WTC11 (cell line): ENCODE results near the gene MRPS17. TPM values are rescaled to one million over a fixed set of nuclear protein-coding genes. Genes with fewer than 3 reads are reported as not detected.

Source experiments
- ATF1 ChIP-seq: sonication (generic); formaldehyde crosslinking; IDR thresholded peaks from 2 replicates; pipeline ENCODE4 v1.8.1; 2023; ENCODE audit warnings: mild to moderate bottlenecking, moderate library complexity, missing genetic modification reagents
- ELF4 ChIP-seq: sonication (generic); formaldehyde crosslinking; IDR thresholded peaks from 2 replicates; pipeline ENCODE4 v1.8.1; 2022; ENCODE audit warnings: low read depth, mild to moderate bottlenecking, moderate library complexity, missing genetic modification reagents
- FOXP1 ChIP-seq: sonication (generic); formaldehyde crosslinking; IDR thresholded peaks from 2 replicates; pipeline ENCODE4 v1.8.0; 2022; ENCODE audit warnings: missing genetic modification reagents, mild to moderate bottlenecking, moderate library complexity, borderline replicate concordance
- GABPB1 ChIP-seq: sonication (generic); formaldehyde crosslinking; IDR thresholded peaks from 2 replicates; pipeline ENCODE4 v1.8.1; 2023; ENCODE audit warnings: mild to moderate bottlenecking, missing genetic modification reagents
- GRHL2 ChIP-seq: fragments of 250-450 bp; sonication (Bioruptor Pico); IDR thresholded peaks from 2 replicates; pipeline ENCODE4 v1.8.0; 2022; ENCODE audit warnings: mild to moderate bottlenecking, moderate library complexity; ENCODE audit not compliant: insufficient replicate concordance, severe bottlenecking
- GTF2I ChIP-seq: fragments of 250-450 bp; sonication (Bioruptor Pico); conservative IDR thresholded peaks from 2 replicates; pipeline ENCODE4 v1.4.0; 2021; ENCODE audit warnings: mild to moderate bottlenecking
- IRF2 ChIP-seq: sonication (generic); formaldehyde crosslinking; IDR thresholded peaks from 2 replicates; pipeline ENCODE4 v1.8.0; 2022; ENCODE audit warnings: low read depth, missing genetic modification reagents, borderline replicate concordance
- NR1H2 ChIP-seq: sonication (generic); formaldehyde crosslinking; IDR thresholded peaks from 2 replicates; pipeline ENCODE4 v1.9.0; 2021; ENCODE audit warnings: mild to moderate bottlenecking, moderate library complexity, missing genetic modification reagents
- RELA ChIP-seq: sonication (generic); formaldehyde crosslinking; IDR thresholded peaks from 2 replicates; pipeline ENCODE4 v1.8.1; 2022; ENCODE audit warnings: missing genetic modification reagents, mild to moderate bottlenecking, borderline replicate concordance
- RORB ChIP-seq: fragments of 250-450 bp; sonication (Bioruptor Pico); IDR thresholded peaks from 2 replicates; pipeline ENCODE4 v1.9.0; 2021; ENCODE audit warnings: mild to moderate bottlenecking
- SMAD3 ChIP-seq: sonication (generic); formaldehyde crosslinking; IDR thresholded peaks from 2 replicates; pipeline ENCODE4 v1.8.0; 2022; ENCODE audit warnings: missing genetic modification reagents, mild to moderate bottlenecking, borderline replicate concordance
- ZNF232 ChIP-seq: sonication (generic); formaldehyde crosslinking; IDR thresholded peaks from 2 replicates; pipeline ENCODE4 v1.8.0; 2022; ENCODE audit warnings: mild to moderate bottlenecking, missing genetic modification reagents
- total RNA-seq: library from RNA; stranded (reverse); gene quantifications from 3 replicates; pipeline ENCODE4 v1.2.3, GENCODE V29; 2021
- TF ChIP-seq, protein P1 (sequence below): sonication (generic); formaldehyde crosslinking; IDR thresholded peaks from 2 replicates; pipeline ENCODE4 v1.8.1; 2023; ENCODE audit warnings: mild to moderate bottlenecking, missing genetic modification reagents
- TF ChIP-seq, protein P2 (sequence below): sonication (generic); formaldehyde crosslinking; IDR thresholded peaks from 2 replicates; pipeline ENCODE4 v1.8.1; 2023; ENCODE audit warnings: mild to moderate bottlenecking, missing genetic modification reagents, moderate library complexity
- TF ChIP-seq, protein P3 (sequence below): sonication (generic); formaldehyde crosslinking; IDR thresholded peaks from 2 replicates; pipeline ENCODE4 v1.8.1; 2022; ENCODE audit warnings: low read depth, mild to moderate bottlenecking, moderate library complexity, missing genetic modification reagents, borderline replicate concordance
- TF ChIP-seq, protein P4 (sequence below): fragments of 200-600 bp; IDR thresholded peaks from 2 replicates; pipeline ENCODE4 v1.8.0; 2022; ENCODE audit warnings: antibody characterized with exemption
- TF ChIP-seq, protein P5 (sequence below): sonication (generic); formaldehyde crosslinking; IDR thresholded peaks from 2 replicates; pipeline ENCODE4 v1.8.0; 2023; ENCODE audit warnings: missing genetic modification reagents, mild to moderate bottlenecking, borderline replicate concordance
- TF ChIP-seq, protein P6 (sequence below): fragments of 250-450 bp; sonication (Bioruptor Pico); IDR thresholded peaks from 2 replicates; pipeline ENCODE4 v1.9.0; 2021; ENCODE audit warnings: moderate library complexity, mild to moderate bottlenecking, inconsistent platforms, borderline replicate concordance
- TF ChIP-seq, protein P7 (sequence below): fragments of 250-450 bp; sonication (Bioruptor Pico); IDR thresholded peaks from 2 replicates; pipeline ENCODE4 v1.9.0; 2021; ENCODE audit warnings: mild to moderate bottlenecking

The MRPS17 gene
- total RNA-seq, 1 experiment from 2014 or later, result 25.6 TPM

DNA sequence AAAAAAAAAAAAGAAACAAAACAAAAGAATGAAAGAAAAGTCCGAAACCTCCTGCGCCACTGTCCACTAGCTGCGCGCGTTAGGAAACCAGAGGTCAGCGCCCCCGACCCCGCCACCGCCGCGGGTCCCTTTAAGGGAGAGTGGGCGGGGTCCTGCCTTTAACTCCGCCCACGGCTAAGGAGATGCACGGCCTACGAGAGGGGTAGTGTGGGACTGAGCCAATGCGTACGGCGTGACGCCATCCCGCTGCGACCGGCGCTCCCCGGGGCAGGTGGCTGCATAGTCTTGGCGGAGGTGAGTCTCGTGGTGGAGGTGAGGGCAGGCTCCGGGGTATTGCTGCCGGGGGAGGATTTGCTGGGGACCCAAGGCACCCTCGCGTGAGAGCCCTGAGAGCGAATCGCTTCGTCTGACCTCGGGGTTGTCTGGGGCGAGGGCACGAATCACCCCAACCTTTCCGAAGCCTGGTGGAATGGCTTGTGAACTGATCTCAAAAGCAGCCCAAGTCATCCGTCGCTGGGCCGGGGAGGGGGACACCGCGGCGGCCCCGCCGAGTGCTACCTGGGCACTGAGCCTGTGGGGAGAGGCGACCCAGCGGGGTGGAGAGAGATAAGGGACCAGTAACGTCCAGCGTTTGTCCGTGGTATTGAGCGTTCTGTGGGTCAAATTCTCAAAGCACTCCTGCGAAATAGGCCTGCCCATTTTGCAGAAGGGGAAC is at the start of gene MRPS17 (continued):
- TF ChIP-seq, protein P1, sequence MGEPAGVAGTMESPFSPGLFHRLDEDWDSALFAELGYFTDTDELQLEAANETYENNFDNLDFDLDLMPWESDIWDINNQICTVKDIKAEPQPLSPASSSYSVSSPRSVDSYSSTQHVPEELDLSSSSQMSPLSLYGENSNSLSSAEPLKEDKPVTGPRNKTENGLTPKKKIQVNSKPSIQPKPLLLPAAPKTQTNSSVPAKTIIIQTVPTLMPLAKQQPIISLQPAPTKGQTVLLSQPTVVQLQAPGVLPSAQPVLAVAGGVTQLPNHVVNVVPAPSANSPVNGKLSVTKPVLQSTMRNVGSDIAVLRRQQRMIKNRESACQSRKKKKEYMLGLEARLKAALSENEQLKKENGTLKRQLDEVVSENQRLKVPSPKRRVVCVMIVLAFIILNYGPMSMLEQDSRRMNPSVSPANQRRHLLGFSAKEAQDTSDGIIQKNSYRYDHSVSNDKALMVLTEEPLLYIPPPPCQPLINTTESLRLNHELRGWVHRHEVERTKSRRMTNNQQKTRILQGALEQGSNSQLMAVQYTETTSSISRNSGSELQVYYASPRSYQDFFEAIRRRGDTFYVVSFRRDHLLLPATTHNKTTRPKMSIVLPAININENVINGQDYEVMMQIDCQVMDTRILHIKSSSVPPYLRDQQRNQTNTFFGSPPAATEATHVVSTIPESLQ (CRISPR knock-in tag), result no peak
- TF ChIP-seq, protein P2, sequence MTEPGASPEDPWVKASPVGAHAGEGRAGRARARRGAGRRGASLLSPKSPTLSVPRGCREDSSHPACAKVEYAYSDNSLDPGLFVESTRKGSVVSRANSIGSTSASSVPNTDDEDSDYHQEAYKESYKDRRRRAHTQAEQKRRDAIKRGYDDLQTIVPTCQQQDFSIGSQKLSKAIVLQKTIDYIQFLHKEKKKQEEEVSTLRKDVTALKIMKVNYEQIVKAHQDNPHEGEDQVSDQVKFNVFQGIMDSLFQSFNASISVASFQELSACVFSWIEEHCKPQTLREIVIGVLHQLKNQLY (CRISPR knock-in tag), result no peak
- TF ChIP-seq ATF1 (CRISPR knock-in tag) (peak; percentile 42; the same call in 1 of the 2 replicates), NR1H2 (CRISPR knock-in tag) (no peak), SMAD3 (no peak), RELA (CRISPR knock-in tag) (no peak), IRF2 (CRISPR knock-in tag) (no peak), RORB (no peak), ZNF232 (CRISPR knock-in tag) (0 out of 2 replicates have a peak, but pooled peaks have one; percentile 23), ELF4 (CRISPR knock-in tag) (no peak), GABPB1 (peak; percentile 42; the same call in 1 of the 2 replicates), GRHL2 (CRISPR knock-in tag) (no peak), FOXP1 (CRISPR knock-in tag) (peak; percentile 52; the same call in 1 of the 2 replicates), GTF2I (CRISPR knock-in tag) (0 out of 2 replicates have a peak, but pooled peaks have one; percentile 53)
- TF ChIP-seq, protein P3, sequence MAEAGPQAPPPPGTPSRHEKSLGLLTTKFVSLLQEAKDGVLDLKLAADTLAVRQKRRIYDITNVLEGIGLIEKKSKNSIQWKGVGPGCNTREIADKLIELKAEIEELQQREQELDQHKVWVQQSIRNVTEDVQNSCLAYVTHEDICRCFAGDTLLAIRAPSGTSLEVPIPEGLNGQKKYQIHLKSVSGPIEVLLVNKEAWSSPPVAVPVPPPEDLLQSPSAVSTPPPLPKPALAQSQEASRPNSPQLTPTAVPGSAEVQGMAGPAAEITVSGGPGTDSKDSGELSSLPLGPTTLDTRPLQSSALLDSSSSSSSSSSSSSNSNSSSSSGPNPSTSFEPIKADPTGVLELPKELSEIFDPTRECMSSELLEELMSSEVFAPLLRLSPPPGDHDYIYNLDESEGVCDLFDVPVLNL, result no peak
- TF ChIP-seq, protein P4, sequence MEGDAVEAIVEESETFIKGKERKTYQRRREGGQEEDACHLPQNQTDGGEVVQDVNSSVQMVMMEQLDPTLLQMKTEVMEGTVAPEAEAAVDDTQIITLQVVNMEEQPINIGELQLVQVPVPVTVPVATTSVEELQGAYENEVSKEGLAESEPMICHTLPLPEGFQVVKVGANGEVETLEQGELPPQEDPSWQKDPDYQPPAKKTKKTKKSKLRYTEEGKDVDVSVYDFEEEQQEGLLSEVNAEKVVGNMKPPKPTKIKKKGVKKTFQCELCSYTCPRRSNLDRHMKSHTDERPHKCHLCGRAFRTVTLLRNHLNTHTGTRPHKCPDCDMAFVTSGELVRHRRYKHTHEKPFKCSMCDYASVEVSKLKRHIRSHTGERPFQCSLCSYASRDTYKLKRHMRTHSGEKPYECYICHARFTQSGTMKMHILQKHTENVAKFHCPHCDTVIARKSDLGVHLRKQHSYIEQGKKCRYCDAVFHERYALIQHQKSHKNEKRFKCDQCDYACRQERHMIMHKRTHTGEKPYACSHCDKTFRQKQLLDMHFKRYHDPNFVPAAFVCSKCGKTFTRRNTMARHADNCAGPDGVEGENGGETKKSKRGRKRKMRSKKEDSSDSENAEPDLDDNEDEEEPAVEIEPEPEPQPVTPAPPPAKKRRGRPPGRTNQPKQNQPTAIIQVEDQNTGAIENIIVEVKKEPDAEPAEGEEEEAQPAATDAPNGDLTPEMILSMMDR, result no peak
- TF ChIP-seq, protein P5, sequence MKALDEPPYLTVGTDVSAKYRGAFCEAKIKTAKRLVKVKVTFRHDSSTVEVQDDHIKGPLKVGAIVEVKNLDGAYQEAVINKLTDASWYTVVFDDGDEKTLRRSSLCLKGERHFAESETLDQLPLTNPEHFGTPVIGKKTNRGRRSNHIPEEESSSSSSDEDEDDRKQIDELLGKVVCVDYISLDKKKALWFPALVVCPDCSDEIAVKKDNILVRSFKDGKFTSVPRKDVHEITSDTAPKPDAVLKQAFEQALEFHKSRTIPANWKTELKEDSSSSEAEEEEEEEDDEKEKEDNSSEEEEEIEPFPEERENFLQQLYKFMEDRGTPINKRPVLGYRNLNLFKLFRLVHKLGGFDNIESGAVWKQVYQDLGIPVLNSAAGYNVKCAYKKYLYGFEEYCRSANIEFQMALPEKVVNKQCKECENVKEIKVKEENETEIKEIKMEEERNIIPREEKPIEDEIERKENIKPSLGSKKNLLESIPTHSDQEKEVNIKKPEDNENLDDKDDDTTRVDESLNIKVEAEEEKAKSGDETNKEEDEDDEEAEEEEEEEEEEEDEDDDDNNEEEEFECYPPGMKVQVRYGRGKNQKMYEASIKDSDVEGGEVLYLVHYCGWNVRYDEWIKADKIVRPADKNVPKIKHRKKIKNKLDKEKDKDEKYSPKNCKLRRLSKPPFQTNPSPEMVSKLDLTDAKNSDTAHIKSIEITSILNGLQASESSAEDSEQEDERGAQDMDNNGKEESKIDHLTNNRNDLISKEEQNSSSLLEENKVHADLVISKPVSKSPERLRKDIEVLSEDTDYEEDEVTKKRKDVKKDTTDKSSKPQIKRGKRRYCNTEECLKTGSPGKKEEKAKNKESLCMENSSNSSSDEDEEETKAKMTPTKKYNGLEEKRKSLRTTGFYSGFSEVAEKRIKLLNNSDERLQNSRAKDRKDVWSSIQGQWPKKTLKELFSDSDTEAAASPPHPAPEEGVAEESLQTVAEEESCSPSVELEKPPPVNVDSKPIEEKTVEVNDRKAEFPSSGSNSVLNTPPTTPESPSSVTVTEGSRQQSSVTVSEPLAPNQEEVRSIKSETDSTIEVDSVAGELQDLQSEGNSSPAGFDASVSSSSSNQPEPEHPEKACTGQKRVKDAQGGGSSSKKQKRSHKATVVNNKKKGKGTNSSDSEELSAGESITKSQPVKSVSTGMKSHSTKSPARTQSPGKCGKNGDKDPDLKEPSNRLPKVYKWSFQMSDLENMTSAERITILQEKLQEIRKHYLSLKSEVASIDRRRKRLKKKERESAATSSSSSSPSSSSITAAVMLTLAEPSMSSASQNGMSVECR (CRISPR knock-in tag), result peak; percentile 52; the same call in 1 of the 2 replicates
- TF ChIP-seq, protein P6, sequence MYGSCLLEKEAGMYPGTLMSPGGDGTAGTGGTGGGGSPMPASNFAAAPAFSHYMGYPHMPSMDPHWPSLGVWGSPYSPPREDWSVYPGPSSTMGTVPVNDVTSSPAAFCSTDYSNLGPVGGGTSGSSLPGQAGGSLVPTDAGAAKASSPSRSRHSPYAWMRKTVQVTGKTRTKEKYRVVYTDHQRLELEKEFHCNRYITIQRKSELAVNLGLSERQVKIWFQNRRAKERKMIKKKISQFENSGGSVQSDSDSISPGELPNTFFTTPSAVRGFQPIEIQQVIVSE, result no peak
- TF ChIP-seq, protein P7, sequence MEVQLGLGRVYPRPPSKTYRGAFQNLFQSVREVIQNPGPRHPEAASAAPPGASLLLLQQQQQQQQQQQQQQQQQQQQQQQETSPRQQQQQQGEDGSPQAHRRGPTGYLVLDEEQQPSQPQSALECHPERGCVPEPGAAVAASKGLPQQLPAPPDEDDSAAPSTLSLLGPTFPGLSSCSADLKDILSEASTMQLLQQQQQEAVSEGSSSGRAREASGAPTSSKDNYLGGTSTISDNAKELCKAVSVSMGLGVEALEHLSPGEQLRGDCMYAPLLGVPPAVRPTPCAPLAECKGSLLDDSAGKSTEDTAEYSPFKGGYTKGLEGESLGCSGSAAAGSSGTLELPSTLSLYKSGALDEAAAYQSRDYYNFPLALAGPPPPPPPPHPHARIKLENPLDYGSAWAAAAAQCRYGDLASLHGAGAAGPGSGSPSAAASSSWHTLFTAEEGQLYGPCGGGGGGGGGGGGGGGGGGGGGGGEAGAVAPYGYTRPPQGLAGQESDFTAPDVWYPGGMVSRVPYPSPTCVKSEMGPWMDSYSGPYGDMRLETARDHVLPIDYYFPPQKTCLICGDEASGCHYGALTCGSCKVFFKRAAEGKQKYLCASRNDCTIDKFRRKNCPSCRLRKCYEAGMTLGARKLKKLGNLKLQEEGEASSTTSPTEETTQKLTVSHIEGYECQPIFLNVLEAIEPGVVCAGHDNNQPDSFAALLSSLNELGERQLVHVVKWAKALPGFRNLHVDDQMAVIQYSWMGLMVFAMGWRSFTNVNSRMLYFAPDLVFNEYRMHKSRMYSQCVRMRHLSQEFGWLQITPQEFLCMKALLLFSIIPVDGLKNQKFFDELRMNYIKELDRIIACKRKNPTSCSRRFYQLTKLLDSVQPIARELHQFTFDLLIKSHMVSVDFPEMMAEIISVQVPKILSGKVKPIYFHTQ (CRISPR knock-in tag), result no peak
